ENCODE data around the gene CTSO. TPM values are rescaled to one million over a fixed set of nuclear protein-coding genes. Genes with fewer than 3 reads are reported as not detected.

Gene CTSO
- total RNA-seq, 4 donors from 2014 or later, result 16.0 to 23.5 (median 20.5) TPM

DNA sequence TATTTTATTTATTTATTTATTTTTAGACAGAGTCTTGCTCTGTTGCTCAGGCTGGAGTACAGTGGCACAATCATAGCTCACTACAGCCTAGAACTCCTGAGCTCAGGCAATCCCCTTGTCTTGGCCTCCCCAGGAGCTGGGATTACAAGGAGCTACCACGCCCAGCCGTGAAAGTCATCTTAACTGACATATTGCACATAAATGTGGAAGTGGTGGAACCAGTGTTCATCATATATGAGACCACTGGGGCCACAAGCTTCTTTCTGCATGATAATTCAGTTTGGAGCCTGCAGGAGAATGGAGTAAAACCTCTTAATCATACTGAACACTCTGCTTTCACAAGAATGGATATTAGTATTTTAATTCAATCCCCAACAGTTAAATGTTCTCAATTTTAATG, 12.5 kb upstream of the CTSO start:
- TF ChIP-seq, protein P1, sequence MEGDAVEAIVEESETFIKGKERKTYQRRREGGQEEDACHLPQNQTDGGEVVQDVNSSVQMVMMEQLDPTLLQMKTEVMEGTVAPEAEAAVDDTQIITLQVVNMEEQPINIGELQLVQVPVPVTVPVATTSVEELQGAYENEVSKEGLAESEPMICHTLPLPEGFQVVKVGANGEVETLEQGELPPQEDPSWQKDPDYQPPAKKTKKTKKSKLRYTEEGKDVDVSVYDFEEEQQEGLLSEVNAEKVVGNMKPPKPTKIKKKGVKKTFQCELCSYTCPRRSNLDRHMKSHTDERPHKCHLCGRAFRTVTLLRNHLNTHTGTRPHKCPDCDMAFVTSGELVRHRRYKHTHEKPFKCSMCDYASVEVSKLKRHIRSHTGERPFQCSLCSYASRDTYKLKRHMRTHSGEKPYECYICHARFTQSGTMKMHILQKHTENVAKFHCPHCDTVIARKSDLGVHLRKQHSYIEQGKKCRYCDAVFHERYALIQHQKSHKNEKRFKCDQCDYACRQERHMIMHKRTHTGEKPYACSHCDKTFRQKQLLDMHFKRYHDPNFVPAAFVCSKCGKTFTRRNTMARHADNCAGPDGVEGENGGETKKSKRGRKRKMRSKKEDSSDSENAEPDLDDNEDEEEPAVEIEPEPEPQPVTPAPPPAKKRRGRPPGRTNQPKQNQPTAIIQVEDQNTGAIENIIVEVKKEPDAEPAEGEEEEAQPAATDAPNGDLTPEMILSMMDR (IDR thresholded peaks at IDR 0.05; ENCODE audit: low read depth), result no peak

DNA sequence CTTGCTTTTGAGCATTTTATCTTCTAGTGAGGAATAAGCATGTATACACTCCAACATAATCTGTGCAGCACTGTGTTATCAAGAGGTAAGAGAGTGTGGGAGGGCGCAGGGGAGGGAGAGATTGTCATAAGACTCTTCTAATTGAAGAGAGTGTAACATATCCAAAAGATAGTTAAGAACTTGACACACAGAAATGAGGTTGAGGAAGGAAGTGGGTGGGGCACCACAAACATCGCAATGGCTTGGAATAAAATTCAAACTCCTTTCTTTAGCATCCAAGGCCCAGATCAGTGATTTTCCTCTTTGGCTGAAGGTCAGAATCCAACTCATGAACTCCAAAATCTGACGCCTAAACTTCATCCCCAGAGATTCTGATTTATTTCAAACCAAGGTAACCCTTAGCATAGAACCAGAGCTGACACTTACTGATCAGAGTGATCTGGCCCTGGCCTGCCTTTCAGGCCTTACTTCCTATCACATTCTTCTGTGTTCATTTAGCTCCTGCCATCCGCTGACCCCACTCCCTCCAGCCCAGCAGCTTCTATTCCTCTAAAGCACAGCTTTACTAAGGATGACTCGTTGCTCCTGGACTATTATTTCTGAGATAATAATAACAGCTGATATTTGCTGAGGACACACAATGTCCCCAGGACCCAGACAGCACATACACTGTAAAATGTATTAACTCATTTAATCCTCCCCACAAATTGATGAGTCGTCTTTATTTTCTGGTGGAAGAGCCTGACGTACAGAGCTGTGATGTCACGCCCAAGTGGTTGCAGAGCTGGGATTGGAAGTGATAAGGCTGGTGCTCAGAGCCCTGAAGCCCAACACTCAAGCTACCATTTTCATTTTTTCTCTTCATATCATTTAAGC, 10.6 kb upstream of the CTSO start:
- TF ChIP-seq, protein P1 (IDR thresholded peaks at IDR 0.05; ENCODE audit: low read depth), result no peak

DNA sequence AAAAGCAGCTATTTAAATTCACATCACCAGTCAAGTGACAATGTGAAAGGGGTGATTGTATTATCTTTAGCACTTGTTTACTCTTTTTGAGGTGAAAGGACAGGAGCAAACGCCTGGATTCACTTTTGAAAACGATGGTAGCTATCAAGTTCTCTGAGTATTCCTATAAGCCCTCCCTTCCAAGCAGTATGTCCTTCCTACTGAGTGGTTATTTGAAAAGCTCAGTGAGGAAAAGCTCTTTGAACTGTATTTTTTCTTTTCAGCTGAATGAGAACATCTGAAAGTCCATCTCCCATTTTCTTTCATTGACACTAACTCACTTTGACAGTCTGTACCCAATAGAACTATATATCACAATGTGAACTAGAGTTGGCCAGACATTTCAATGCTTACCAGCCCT, 9.1 kb upstream of the CTSO start:
- TF ChIP-seq, protein P1 (IDR thresholded peaks at IDR 0.05; ENCODE audit: low read depth), result no peak

DNA sequence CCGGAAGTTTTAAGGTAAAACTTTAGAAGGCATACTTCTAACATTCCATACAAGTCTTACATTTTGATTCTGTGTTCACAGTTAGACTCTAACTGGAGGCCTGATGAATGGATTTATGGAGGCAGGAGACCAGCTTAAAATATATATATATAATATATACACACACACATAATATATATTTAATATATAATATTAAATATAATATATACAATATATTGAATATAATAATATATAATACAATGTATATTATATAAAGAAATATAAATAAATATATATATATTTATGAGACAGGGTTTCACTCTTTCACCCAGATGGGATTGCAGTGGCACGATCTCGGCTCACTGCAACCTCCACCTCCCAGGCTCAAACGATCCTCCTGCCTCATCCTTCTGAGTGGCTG, 7.9 kb upstream of the CTSO start:
- TF ChIP-seq, protein P1 (IDR thresholded peaks at IDR 0.05; ENCODE audit: low read depth), result no peak

DNA sequence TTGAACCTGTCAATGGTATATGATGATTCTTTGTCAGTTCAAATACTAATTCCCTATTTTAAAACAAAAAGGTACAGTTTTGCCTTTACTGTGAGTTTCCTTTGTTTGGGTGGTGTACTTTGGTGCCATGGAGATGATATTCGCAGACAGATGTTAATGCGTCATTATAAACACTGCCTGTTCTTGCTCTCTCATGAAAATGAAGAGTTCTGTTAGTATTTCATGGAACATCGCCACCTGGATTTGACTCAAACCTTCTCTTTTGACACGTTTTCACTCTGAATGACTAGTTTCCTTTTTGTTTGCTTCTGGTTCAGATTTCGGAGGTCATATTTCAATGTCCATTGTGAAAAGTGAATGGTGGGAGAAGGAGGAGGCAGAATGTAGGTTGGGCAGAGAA, 6.9 kb upstream of the CTSO start:
- TF ChIP-seq, protein P1 (IDR thresholded peaks at IDR 0.05; ENCODE audit: low read depth), result no peak

DNA sequence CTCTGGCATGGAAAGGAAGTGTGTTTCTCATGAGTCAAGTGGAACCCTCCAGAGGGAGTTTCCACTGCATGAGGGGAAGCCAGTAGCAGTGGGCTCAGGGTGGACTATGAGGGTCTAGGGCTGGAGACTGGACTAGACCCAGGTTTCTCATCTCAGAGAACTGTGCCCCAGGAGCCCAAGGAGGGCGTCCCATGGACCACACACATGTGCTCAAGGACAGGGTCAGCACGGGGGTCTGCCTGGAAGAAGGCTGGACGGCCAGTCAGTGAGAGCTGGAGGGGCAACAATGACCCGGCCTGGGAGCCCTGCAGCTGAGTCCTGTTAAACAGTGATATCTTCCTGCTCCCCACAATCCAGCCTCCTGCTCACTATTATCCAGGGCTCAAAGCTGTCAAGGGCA, 5.8 kb upstream of the CTSO start:
- TF ChIP-seq, protein P1 (IDR thresholded peaks at IDR 0.05; ENCODE audit: low read depth), result no peak

DNA sequence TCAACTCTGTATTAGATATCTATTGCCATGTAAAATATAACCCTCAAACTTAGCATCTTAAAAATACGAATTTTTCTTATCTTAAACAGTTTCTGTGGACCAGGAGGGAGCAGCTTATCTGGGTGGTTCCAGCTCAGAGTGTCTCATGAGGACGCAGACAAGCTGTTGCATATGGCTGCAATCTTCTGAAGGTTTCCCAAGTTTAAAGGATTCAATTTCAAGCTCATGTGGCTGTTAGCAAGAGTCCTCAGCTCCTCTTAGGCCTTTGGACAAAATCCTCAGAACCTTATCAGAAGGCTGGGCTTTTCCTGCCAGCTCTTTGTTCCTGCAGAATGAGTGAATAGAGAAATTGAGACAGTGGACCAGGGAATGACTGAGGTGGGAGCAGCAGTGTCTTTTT, 2.8 kb upstream of the CTSO start:
- TF ChIP-seq, protein P1 (IDR thresholded peaks at IDR 0.05; ENCODE audit: low read depth), result no peak
